ENCODE results near the gene MGARP. TPM values are rescaled to one million over a fixed set of nuclear protein-coding genes. Genes with fewer than 3 reads are reported as not detected.
"Not testable (repeated sequence)": the region's sequence is repeated elsewhere in the genome, so short reads cannot be mapped to it uniquely, and the experiment has no call there.

MGARP gene
- total RNA-seq, 4 donors from 2014 or later: 0.63 to 20.6 (median 7.5) TPM

- no peak for ATAC-seq (ENCODE audit: low FRiP score)
- TF ChIP-seq, protein P1, sequence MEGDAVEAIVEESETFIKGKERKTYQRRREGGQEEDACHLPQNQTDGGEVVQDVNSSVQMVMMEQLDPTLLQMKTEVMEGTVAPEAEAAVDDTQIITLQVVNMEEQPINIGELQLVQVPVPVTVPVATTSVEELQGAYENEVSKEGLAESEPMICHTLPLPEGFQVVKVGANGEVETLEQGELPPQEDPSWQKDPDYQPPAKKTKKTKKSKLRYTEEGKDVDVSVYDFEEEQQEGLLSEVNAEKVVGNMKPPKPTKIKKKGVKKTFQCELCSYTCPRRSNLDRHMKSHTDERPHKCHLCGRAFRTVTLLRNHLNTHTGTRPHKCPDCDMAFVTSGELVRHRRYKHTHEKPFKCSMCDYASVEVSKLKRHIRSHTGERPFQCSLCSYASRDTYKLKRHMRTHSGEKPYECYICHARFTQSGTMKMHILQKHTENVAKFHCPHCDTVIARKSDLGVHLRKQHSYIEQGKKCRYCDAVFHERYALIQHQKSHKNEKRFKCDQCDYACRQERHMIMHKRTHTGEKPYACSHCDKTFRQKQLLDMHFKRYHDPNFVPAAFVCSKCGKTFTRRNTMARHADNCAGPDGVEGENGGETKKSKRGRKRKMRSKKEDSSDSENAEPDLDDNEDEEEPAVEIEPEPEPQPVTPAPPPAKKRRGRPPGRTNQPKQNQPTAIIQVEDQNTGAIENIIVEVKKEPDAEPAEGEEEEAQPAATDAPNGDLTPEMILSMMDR (IDR thresholded peaks at IDR 0.05): no peak
- no peak for DNase-seq (ENCODE audit: low spot score)
These were observed 5.2 kb downstream of the MGARP start for GRCh38 chr4:139274790-139275189.

DNA sequence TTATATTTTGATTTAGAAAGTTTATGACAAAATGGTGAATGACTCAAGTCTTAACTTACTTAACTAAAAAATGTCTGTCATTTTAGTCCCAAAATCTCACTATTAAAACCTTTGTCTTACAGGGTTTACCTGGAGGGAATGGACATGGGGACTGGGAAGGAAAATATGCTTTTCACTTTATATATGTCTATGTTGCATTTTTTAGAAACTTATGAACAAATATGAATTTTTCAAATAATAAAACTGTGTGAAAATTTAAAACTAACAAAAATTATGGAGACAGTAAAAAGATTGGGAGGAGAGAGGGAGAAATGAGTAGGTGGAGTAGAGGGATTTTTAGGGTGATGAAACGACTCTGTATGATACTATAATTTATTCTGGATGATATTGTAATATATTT is 6.2 kb downstream of the MGARP start:
- no peak for ATAC-seq (ENCODE audit: low FRiP score)
- DNase-seq (ENCODE audit: low spot score): no peak
- TF ChIP-seq, protein P1 (IDR thresholded peaks at IDR 0.05): no peak

- TF ChIP-seq, protein P1 (IDR thresholded peaks at IDR 0.05): no peak
- DNase-seq (ENCODE audit: low spot score) (no peak), ATAC-seq (ENCODE audit: low FRiP score) (no peak)
These were observed 12.7 kb downstream of the MGARP start for GRCh38 chr4:139267301-139267700.

DNA sequence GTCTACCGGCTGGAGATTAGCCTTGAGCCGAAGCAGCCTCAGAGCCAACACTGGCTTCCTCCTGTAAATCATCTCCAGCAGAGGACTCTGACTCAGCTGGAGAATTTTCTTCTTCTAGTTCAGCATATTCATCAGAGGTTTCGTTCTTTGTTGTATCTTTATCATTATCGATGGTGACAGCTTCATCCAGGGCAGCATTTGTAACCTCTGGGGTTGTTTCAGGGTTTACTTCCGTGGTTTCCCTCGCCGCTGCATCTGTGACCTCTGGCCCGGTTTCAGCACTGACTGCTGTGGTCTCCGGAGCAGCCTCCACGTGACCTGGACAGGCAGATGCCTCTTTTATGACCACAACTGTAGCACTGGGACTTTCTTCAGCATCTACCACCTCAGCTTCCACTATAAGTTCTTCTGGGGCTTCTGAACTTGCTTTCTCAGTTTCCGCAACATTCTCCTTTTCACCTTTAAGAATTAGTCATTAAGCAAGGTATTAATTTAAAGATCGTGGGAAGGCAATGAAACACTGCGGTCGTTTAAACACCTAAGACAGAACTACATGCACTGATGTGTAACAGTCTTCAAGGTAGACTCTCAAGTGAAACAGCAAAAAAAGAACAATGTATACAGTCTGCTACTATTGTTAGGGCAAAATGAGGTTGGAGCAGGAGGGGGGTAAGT is 13.3 kb downstream of the MGARP start:
- peak; percentile 89 for ATAC-seq (ENCODE audit: low FRiP score)
- TF ChIP-seq, protein P1 (IDR thresholded peaks at IDR 0.05): no peak
- DNase-seq (ENCODE audit: low spot score): no peak

DNA sequence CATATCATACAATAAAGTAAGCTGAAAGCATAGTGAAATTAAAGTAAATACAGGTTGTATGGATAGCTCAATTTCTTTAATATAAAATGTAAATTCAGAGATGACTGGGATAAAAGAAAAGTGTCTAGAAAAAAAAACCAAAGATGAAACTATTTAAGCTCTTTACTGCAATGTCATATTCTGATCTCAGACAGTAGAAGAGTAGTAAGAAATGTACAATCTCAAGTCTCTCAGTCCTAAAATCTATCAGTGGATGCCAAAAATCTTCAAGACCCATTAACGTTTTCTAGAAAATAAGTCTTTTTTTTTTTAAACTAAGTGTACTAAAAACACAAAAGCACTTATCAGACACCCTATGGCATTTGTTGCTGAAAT is 13.8 kb downstream of the MGARP start:
- no peak for DNase-seq (ENCODE audit: low spot score)
- TF ChIP-seq, protein P1 (IDR thresholded peaks at IDR 0.05): no peak
- ATAC-seq (ENCODE audit: low FRiP score): no peak

DNA sequence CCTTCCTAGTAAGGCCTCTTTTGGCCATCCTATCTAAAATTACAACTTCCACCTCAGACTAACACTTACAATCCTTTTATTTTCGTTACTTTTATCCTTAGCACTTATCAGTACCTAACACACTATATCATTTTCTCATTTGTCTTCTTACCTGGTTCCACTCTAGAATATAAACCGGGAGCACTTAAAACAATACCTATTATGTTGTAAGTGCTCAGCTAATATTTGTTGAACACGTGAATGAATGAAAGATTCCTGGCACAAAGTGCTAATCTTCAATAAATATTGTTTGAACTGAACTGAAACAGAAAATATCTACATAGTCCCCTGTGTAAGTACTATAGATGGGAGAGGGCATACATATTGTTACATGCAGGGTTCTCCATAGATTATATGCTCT is 14.4 kb downstream of the MGARP start:
- DNase-seq (ENCODE audit: low spot score) (no peak), ATAC-seq (ENCODE audit: low FRiP score) (no peak)
- TF ChIP-seq, protein P1 (IDR thresholded peaks at IDR 0.05): no peak

DNA sequence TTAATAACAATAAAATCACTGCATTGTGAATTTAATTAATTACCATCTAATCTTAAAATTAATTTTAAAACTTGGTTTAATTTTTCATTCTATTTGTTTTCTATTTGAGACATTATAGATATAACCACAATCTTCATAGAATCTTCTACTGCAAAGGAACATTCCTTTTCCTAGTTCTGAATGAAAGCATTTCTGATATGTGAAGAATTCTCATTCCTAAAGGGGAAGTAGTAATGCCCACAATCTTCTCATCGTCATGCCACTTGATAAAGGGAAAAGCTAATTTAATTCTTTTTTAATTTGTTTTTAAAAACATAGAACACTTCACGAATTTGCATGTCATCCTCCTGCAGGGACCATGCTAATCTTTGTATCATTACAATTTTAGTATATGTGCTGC is 23.7 kb downstream of the MGARP start:
- ATAC-seq (ENCODE audit: low FRiP score) (no peak), DNase-seq (ENCODE audit: low spot score) (no peak)
- TF ChIP-seq, protein P1 (IDR thresholded peaks at IDR 0.05): no peak

DNA sequence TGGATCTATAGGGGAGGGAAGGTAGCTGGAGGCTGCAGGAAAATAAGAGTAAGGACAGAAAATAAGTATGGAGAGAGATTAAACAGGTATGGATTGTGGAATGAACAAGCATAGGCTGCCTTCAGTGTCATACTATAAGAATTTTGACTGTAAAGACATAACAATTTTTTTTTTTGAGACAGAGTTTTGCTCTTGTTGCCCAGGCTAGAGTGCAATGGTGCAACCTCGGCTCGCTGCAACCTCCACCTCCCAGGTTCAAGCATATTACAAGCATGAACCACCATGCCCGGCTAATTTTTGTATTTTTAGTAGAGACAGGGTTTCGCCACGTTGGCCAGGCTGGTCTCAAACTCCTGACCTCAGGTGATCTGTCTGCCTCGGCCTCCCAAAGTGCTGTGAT is 24.4 kb downstream of the MGARP start:
- not testable (repeated sequence) for DNase-seq (ENCODE audit: low spot score); ATAC-seq (ENCODE audit: low FRiP score)

All from omental fat pad (tissue), 4 donors.